HG03439 (cell line): Measurements from ENCODE around the gene GRIN3B.

Experiments used
- ATAC-seq: cut with Tn5 transposase; IDR thresholded peaks from one replicate; pipeline ENCODE4 v1.9.1; 2021; ENCODE audit warnings: mild to moderate bottlenecking, moderate library complexity; ENCODE audit not compliant: unreplicated experiment

The GRIN3B gene

GRCh38 chr19:1039646-1040475, 39.6 kb downstream of the GRIN3B start, which contains the start of gene ABCA7:
Gene ABCA7 (plus strand): TSS chr19:1040107. CDS start chr19:1041362, 1,255 bp downstream.
- ATAC-seq: peak; percentile 67

- peak; percentile 41 for ATAC-seq
Observed at GRCh38 chr19:1040476-1041271, 40.5 kb downstream of the GRIN3B start.

- no peak for ATAC-seq
Observed at GRCh38 chr19:1041272-1041834, 41.1 kb downstream of the GRIN3B start.

- no peak for ATAC-seq
Observed at GRCh38 chr19:1041835-1042685, 41.8 kb downstream of the GRIN3B start.

- ATAC-seq: no peak
Observed at GRCh38 chr19:1042689-1043511, 42.7 kb downstream of the GRIN3B start.

GRCh38 chr19:1045247-1045603, 45.0 kb downstream of the GRIN3B start:
- ATAC-seq: no peak

- ATAC-seq: no peak
Observed at GRCh38 chr19:1046117-1046626, 46.0 kb downstream of the GRIN3B start.

- ATAC-seq: no peak
Observed at GRCh38 chr19:1046836-1047695, 46.8 kb downstream of the GRIN3B start.

GRCh38 chr19:1047696-1048147, 47.5 kb downstream of the GRIN3B start:
- no peak for ATAC-seq

GRCh38 chr19:1049106-1049505, 48.9 kb downstream of the GRIN3B start:
- no peak for ATAC-seq

GRCh38 chr19:1049800-1050199, 49.6 kb downstream of the GRIN3B start:
- no peak for ATAC-seq

- ATAC-seq: no peak
Observed at GRCh38 chr19:1050989-1051788, 51.0 kb downstream of the GRIN3B start.

- no peak for ATAC-seq
Observed at GRCh38 chr19:1051791-1052190, 51.6 kb downstream of the GRIN3B start.

GRCh38 chr19:1052349-1052975, 52.2 kb downstream of the GRIN3B start:
- ATAC-seq: no peak

GRCh38 chr19:1053176-1054101, 53.2 kb downstream of the GRIN3B start:
- no peak for ATAC-seq
